ENCODE results near the gene UCHL5.

Gene UCHL5

GRCh38 chr1:192967211-192967877 is 91.8 kb downstream of the UCHL5 start:
- TF ChIP-seq ZFX (IDR thresholded peaks at IDR 0.05; ENCODE audit: borderline replicate concordance) (no peak), CTCF (IDR thresholded peaks at IDR 0.05) (no peak)
- no peak overlapping the region for H3K27ac ChIP-seq

GRCh38 chr1:192966073-192966472 is 93.1 kb downstream of the UCHL5 start:
- H3K27ac ChIP-seq: no peak overlapping the region
- TF ChIP-seq CTCF (IDR thresholded peaks at IDR 0.05): no peak
- TF ChIP-seq ZFX (IDR thresholded peaks at IDR 0.05; ENCODE audit: borderline replicate concordance): no peak

- peak overlapping the region; percentile 27 for H3K27ac ChIP-seq
- TF ChIP-seq ZFX (IDR thresholded peaks at IDR 0.05; ENCODE audit: borderline replicate concordance) (no peak), CTCF (IDR thresholded peaks at IDR 0.05) (no peak)
These were observed 96.3 kb downstream of the UCHL5 start for GRCh38 chr1:192962901-192963300.
